Muscle layer of colon (tissue), 2 donors: ENCODE results near the gene PHLPP2.
"Not testable (repeated sequence)": the region's sequence is repeated elsewhere in the genome, so short reads cannot be mapped to it uniquely, and the experiment has no call there.

Source experiments
- H3K27ac ChIP-seq: one replicate; pipeline ENCODE4 v1.7.0; 2013; ENCODE audit warnings: low read depth, mild to moderate bottlenecking, low read length, moderate library complexity
- H3K27me3 ChIP-seq, 2 donors: one replicate each; pipeline ENCODE4 v1.7.0; 2013; ENCODE audit warnings: low read length in 2 of 2, mild to moderate bottlenecking in 2 of 2; ENCODE audit not compliant: insufficient read depth in 2 of 2, control insufficient read depth in 1 of 2
- H3K36me3 ChIP-seq: one replicate; pipeline ENCODE4 v1.7.0; 2013; ENCODE audit warnings: mild to moderate bottlenecking, low read length; ENCODE audit not compliant: insufficient read depth
- H3K4me1 ChIP-seq: one replicate; pipeline ENCODE4 v1.7.0; 2013; ENCODE audit warnings: mild to moderate bottlenecking, low read length; ENCODE audit not compliant: insufficient read depth
- H3K4me3 ChIP-seq, 2 donors: one replicate each; pipeline ENCODE4 v1.7.0; 2013; ENCODE audit warnings: low read length in 2 of 2, low read depth in 1 of 2, mild to moderate bottlenecking in 1 of 2, moderate library complexity in 1 of 2
- H3K9ac ChIP-seq: one replicate; pipeline ENCODE4 v1.7.0; 2013; ENCODE audit warnings: low read length
- H3K9me3 ChIP-seq: one replicate; pipeline ENCODE4 v1.7.0; 2013; ENCODE audit warnings: mild to moderate bottlenecking, low read length
- donor health status: abdominal sarcoma.
- donor health status: Adenocarcinoma of cecum.

PHLPP2 gene

GRCh38 chr16:71711789-71712188 lies 12.7 kb downstream of the PHLPP2 start:
- Histone ChIP-seq H3K9me3 (no peaks in the 10 kb centered on the region), H3K4me1 (no peaks in the 10 kb centered on the region), H3K27me3 (no peaks in the 10 kb centered on the region), H3K27ac (no peak overlapping the region), H3K36me3 (no peaks in the 10 kb centered on the region), H3K9ac (no peak overlapping the region), H3K4me3 (no peak overlapping the region)

- no peaks in the 10 kb centered on the region for H3K36me3 ChIP-seq
- H3K27me3 ChIP-seq: no peaks in the 10 kb centered on the region
- H3K9ac ChIP-seq: no peak overlapping the region
- no peak overlapping the region for H3K4me3 ChIP-seq
- H3K9me3 ChIP-seq: no peaks in the 10 kb centered on the region
- H3K4me1 ChIP-seq: no peaks in the 10 kb centered on the region
- no peak overlapping the region for H3K27ac ChIP-seq
Observed at GRCh38 chr16:71709229-71709781, 15.2 kb downstream of the PHLPP2 start.

- H3K36me3 ChIP-seq: no peaks in the 10 kb centered on the region
- H3K27ac ChIP-seq: no peak overlapping the region
- H3K4me1 ChIP-seq: no peaks in the 10 kb centered on the region
- no peaks in the 10 kb centered on the region for H3K27me3 ChIP-seq
- H3K9me3 ChIP-seq: no peaks in the 10 kb centered on the region
- H3K9ac ChIP-seq: no peak overlapping the region
- H3K4me3 ChIP-seq: no peak overlapping the region
Observed at GRCh38 chr16:71708696-71709095, 15.8 kb downstream of the PHLPP2 start.

DNA sequence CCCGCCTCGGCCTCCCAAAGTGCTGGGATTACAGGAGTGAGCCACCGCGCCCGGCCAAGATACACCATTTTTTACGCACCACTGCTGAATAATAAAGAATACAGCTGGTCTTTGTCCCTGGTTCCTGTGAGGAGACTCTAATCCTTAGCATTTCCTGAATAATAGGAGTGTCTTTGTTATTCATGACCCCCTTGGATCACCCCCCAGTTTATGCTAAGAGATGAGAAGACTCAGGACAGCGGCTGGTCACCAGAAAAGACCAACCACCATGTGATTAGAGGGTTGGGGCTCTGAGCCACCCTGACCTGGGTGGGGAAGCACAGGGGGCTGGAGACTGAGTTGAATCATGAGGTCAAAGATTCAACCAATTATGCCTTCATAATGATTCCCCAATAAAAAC lies 17.3 kb downstream of the PHLPP2 start:
- no peak overlapping the region for H3K9ac ChIP-seq
- no peaks in the 10 kb centered on the region for H3K9me3 ChIP-seq

GRCh38 chr16:71706046-71706445 lies 18.5 kb downstream of the PHLPP2 start:
- Histone ChIP-seq H3K4me3 (no peak overlapping the region), H3K27me3 (no peaks in the 10 kb centered on the region), H3K36me3 (no peaks in the 10 kb centered on the region), H3K4me1 (no peaks in the 10 kb centered on the region), H3K9ac (no peak overlapping the region), H3K27ac (no peak overlapping the region), H3K9me3 (no peaks in the 10 kb centered on the region)

More for the DNA sequence above, 17.3 kb downstream of the PHLPP2 start:
- no peak overlapping the region for H3K27ac ChIP-seq
- no peaks in the 10 kb centered on the region for H3K27me3 ChIP-seq
- H3K4me1 ChIP-seq: no peaks in the 10 kb centered on the region
- H3K4me3 ChIP-seq: no peak overlapping the region
- H3K36me3 ChIP-seq: no peaks in the 10 kb centered on the region

DNA sequence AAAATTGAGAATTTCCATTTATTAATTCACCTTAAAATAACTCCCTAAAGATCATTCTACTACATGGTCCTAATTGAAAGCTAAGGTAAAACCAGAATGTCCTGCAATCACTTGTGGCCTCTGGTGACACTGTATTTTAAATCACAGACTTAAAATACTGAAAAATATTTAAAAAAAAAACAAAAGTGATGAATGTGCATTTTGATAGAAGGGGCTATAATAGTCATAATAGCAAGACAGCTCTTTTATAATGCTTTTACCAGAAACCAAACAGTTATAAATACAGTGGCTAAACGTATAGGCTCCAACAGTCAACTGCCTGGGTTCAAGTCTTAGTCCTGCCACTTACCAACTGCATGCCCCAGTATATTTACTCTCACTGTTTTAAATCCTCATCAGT lies 21.2 kb downstream of the PHLPP2 start:
- Histone ChIP-seq H3K9ac (no peak overlapping the region), H3K9me3 (no peaks in the 10 kb centered on the region), H3K27me3 (no peaks in the 10 kb centered on the region), H3K27ac (no peak overlapping the region), H3K36me3 (no peaks in the 10 kb centered on the region), H3K4me1 (no peaks in the 10 kb centered on the region), H3K4me3 (no peak overlapping the region)

DNA sequence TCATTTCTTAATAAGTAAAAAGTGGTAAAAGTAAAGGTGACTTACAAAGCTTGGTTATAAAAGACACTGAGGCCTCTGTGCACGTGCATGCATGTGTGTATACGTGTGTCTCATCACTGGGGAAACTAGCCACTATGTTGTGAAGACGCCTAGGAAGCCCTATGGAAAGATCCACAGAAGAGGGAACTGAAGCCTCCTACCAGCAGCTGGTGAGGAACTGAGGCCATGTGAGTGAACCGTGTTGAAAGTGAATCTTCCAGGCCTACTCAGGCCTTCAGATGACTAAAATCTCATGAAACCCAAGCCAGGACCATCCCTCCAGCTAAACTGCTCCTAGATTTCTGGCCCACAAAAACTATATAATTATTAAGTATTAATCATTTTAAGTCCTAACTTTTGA lies 23.7 kb downstream of the PHLPP2 start:
- no peak overlapping the region for H3K27ac ChIP-seq
- no peaks in the 10 kb centered on the region for H3K27me3 ChIP-seq
- no peak overlapping the region for H3K4me3 ChIP-seq
- H3K9me3 ChIP-seq: no peaks in the 10 kb centered on the region
- H3K36me3 ChIP-seq: no peaks in the 10 kb centered on the region
- no peak overlapping the region for H3K9ac ChIP-seq
- H3K4me1 ChIP-seq: no peaks in the 10 kb centered on the region

GRCh38 chr16:71698491-71698890 lies 26.0 kb downstream of the PHLPP2 start:
- Histone ChIP-seq H3K9me3 (no peaks in the 10 kb centered on the region), H3K9ac (no peak overlapping the region), H3K36me3 (no peaks in the 10 kb centered on the region), H3K27ac (no peak overlapping the region), H3K4me3 (no peak overlapping the region), H3K27me3 (no peaks in the 10 kb centered on the region), H3K4me1 (no peaks in the 10 kb centered on the region)

DNA sequence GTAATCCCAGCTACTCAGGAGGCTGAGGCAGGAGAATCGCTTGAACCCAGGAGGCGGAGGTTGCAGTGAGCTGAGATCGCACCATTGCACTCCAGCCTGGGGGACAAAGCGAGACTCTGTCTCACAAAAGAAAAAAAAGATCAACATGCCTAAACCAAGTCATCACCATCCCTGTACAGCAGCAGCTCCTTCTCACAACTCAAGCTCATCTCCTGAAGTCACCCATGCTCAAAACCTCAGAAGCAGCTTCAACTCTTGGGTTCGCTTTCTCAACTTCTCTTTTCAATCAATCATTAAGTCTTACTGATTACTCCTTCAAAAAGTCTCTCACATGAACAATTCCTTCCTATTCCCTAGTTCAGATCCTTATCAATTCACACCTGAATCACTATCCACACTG lies 31.3 kb downstream of the PHLPP2 start:
- H3K27me3 ChIP-seq: no peaks in the 10 kb centered on the region
- no peaks in the 10 kb centered on the region for H3K4me1 ChIP-seq
- no peaks in the 10 kb centered on the region for H3K9me3 ChIP-seq
- no peak overlapping the region for H3K27ac ChIP-seq
- H3K36me3 ChIP-seq: peaks cover 6% of the 10 kb centered on the region
- H3K4me3 ChIP-seq: no peak overlapping the region
- no peak overlapping the region for H3K9ac ChIP-seq

- Histone ChIP-seq H3K9ac (no peak overlapping the region), H3K36me3 (peaks cover 6% of the 10 kb centered on the region), H3K27me3 (no peaks in the 10 kb centered on the region), H3K27ac (no peak overlapping the region), H3K9me3 (no peaks in the 10 kb centered on the region), H3K4me3 (no peak overlapping the region), H3K4me1 (no peaks in the 10 kb centered on the region)
Observed at GRCh38 chr16:71689901-71690300, 34.6 kb downstream of the PHLPP2 start.

DNA sequence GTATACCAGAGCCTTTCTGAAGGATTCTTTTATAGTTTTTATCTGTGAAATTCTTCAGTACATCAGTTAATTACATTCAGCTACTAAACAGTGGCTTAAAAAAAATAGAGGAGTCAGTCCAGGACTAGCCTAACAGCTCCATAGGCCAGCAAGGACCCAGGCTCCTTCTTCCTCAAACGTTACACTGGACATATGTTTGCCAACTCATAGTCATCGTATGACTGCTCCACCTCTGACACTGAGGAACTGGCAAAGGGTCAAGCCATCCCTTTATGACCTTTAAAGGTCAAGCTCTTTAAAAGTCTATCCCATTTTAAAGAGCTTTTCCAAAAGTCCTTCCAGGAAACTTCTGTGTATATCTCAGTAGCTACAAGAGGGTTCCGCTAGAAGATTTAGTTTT lies 36.6 kb downstream of the PHLPP2 start:
- Histone ChIP-seq H3K27ac (no peak overlapping the region), H3K36me3 (peaks cover 6% of the 10 kb centered on the region), H3K9ac (no peak overlapping the region), H3K27me3 (no peaks in the 10 kb centered on the region), H3K9me3 (no peaks in the 10 kb centered on the region), H3K4me1 (no peaks in the 10 kb centered on the region), H3K4me3 (no peak overlapping the region)

- H3K4me1 ChIP-seq, H3K27ac ChIP-seq, H3K27me3 ChIP-seq, H3K9me3 ChIP-seq, H3K4me3 ChIP-seq, H3K9ac ChIP-seq: not testable (repeated sequence)
- peaks cover 10% of the 10 kb centered on the region for H3K36me3 ChIP-seq
Observed at GRCh38 chr16:71684280-71684679, 40.2 kb downstream of the PHLPP2 start.
